Endothelial cell of umbilical vein (primary cell): ENCODE measurements around the gene MORF4L1.

Source experiments
- EZH2 ChIP-seq: IDR thresholded peaks from 2 replicates; pipeline ENCODE4 v1.6.1; 2012; ENCODE audit warnings: borderline replicate concordance, low read depth, mild to moderate bottlenecking, moderate library complexity, low read length, inconsistent platforms; ENCODE audit not compliant: severe bottlenecking
- GATA2 ChIP-seq: IDR thresholded peaks from 2 replicates; pipeline ENCODE4 v1.7.0; 2011; ENCODE audit warnings: low read depth, mild to moderate bottlenecking, moderate library complexity, mixed read lengths, low read length; ENCODE audit not compliant: insufficient read length, insufficient read depth
- POLR2A ChIP-seq: IDR thresholded peaks from 2 replicates; pipeline ENCODE4 v1.6.1; 2012; ENCODE audit warnings: low read depth, mild to moderate bottlenecking, control low read depth, low read length
- POLR2AphosphoS5 ChIP-seq: IDR thresholded peaks from 2 replicates; pipeline ENCODE4 v1.6.1; 2012; ENCODE audit warnings: low read depth, mild to moderate bottlenecking, control low read depth, low read length, moderate library complexity; ENCODE audit not compliant: insufficient read depth
- TF ChIP-seq, protein P1 (sequence below), 2 donors: IDR thresholded peaks; 1 replicate in 1 of 2; 2 replicates in 1 of 2; pipeline ENCODE4 v1.5.1; 2011; ENCODE audit warnings: low read length in 2 of 2, mild to moderate bottlenecking in 2 of 2, moderate library complexity in 2 of 2, control low read depth in 1 of 2, inconsistent platforms in 1 of 2, low read depth in 1 of 2; ENCODE audit not compliant: insufficient read depth in 1 of 2; ENCODE audit errors: extremely low read depth in 1 of 2
- TF ChIP-seq, protein P2 (sequence below): IDR thresholded peaks from 2 replicates; pipeline ENCODE4 v1.6.1; 2011; ENCODE audit not compliant: insufficient read depth, insufficient read length

DNA sequence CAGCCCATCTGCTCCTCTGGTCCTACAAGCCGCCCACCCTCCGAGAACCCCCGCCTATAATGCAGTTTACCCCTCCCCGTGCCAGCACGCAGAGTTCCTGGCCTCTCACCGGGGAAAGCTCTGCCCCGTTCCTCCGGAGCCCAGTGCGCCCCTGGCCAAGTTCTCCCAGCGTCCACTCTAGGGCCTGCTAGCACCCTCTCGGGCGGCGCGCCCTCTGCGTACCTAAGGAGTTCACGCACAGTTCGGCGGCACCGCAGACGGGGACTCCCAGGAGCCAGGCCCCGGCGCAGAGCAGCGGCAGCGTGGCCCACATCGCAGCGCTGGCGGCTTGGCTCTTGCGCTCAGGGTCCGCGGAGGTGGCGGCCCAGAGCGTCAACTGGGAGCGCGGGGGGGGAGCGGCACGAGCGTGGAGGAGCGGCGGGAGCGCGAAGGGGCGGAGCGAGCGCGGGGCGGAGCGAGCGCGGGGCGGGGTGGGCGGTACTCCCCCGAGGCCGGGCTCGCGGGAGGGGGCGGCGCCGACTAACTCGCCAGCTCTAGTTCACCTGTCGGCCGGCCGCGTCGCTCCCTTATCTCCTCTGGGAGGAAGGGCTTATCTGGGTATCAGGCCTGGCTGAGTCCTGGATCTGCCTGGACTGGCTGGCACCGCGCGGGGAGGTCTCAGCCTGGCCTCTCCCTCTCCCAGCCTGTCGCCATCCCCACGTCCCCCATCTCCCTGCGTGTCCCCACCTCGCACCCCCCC lies 72.1 kb downstream of the MORF4L1 start, which contains the start of gene CTSH:
- no peak for TF ChIP-seq POLR2AphosphoS5
- TF ChIP-seq POLR2A = no peak
- TF ChIP-seq, protein P1, sequence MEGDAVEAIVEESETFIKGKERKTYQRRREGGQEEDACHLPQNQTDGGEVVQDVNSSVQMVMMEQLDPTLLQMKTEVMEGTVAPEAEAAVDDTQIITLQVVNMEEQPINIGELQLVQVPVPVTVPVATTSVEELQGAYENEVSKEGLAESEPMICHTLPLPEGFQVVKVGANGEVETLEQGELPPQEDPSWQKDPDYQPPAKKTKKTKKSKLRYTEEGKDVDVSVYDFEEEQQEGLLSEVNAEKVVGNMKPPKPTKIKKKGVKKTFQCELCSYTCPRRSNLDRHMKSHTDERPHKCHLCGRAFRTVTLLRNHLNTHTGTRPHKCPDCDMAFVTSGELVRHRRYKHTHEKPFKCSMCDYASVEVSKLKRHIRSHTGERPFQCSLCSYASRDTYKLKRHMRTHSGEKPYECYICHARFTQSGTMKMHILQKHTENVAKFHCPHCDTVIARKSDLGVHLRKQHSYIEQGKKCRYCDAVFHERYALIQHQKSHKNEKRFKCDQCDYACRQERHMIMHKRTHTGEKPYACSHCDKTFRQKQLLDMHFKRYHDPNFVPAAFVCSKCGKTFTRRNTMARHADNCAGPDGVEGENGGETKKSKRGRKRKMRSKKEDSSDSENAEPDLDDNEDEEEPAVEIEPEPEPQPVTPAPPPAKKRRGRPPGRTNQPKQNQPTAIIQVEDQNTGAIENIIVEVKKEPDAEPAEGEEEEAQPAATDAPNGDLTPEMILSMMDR (IDR thresholded peaks at IDR 0.05; ENCODE audit: extremely low read depth in 1 of 2, insufficient read depth in 1 of 2, low read depth in 1 of 2, low read length in 2 of 2) = no peak
- TF ChIP-seq EZH2 = no peak
- TF ChIP-seq, protein P2, sequence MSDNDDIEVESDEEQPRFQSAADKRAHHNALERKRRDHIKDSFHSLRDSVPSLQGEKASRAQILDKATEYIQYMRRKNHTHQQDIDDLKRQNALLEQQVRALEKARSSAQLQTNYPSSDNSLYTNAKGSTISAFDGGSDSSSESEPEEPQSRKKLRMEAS = no peak
- TF ChIP-seq GATA2 = no peak
